Measurements from ENCODE around the gene PRKN. TPM values are rescaled to one million over a fixed set of nuclear protein-coding genes. Genes with fewer than 3 reads are reported as not detected.

The PRKN gene
- polyA plus RNA-seq, 1 donor from 2014 or later: 1.2 TPM

- H2AFZ ChIP-seq (ENCODE audit: low read depth, low read length): no peak overlapping the region
- H3K27me3 ChIP-seq (ENCODE audit: insufficient read depth, low read depth, low read length): no peaks in the 10 kb centered on the region
- H4K20me1 ChIP-seq (ENCODE audit: insufficient read depth): no peaks in the 10 kb centered on the region
- no peaks in the 10 kb centered on the region for H3K79me2 ChIP-seq (replicated peaks; ENCODE audit: insufficient read depth, low read length)
- H3K9me2 ChIP-seq (ENCODE audit: insufficient read depth, low read length): no peaks in the 10 kb centered on the region
- H3K27ac ChIP-seq (ENCODE audit: low read length): no peak overlapping the region
- TF ChIP-seq REST (IDR thresholded peaks at IDR 0.05; ENCODE audit: borderline replicate concordance) (no peak), CTCF (IDR thresholded peaks at IDR 0.05; ENCODE audit: poor library complexity, severe bottlenecking) (no peak), RAD21 (conservative IDR thresholded peaks at IDR 0.05) (no peak), POLR2AphosphoS5 (IDR thresholded peaks at IDR 0.05) (no peak), SMC3 (conservative IDR thresholded peaks at IDR 0.05; ENCODE audit: poor library complexity) (no peak), EZH2 (IDR thresholded peaks at IDR 0.05; ENCODE audit: borderline replicate concordance, insufficient read depth, low read length, poor library complexity, severe bottlenecking) (no peak), TAF1 (IDR thresholded peaks at IDR 0.05; ENCODE audit: low read depth) (no peak), EP300 (conservative IDR thresholded peaks at IDR 0.05; ENCODE audit: poor library complexity, severe bottlenecking) (no peak), MXI1 (conservative IDR thresholded peaks at IDR 0.05; ENCODE audit: poor library complexity, severe bottlenecking) (no peak)
- H3F3A ChIP-seq (ENCODE audit: insufficient read depth, low read length, poor library complexity, severe bottlenecking): no peaks in the 10 kb centered on the region
- no peaks in the 10 kb centered on the region for H3K36me3 ChIP-seq (ENCODE audit: insufficient read depth, low read length)
- no peaks in the 10 kb centered on the region for H3K9me3 ChIP-seq (ENCODE audit: low read length)
- H3K9ac ChIP-seq (ENCODE audit: low read length): no peak overlapping the region
- no peak overlapping the region for H3K4me3 ChIP-seq (ENCODE audit: low read length)
- no peak overlapping the region for H3K4me2 ChIP-seq (ENCODE audit: low read length)
Measured at GRCh38 chr6:162029873-162030576, 697.5 kb downstream of the PRKN start.

- Histone ChIP-seq H4K20me1 (ENCODE audit: insufficient read depth) (no peaks in the 10 kb centered on the region), H3K36me3 (ENCODE audit: insufficient read depth, low read length) (no peaks in the 10 kb centered on the region), H3F3A (ENCODE audit: insufficient read depth, low read length, poor library complexity, severe bottlenecking) (no peaks in the 10 kb centered on the region), H3K79me2 (replicated peaks; ENCODE audit: insufficient read depth, low read length) (no peaks in the 10 kb centered on the region), H3K27me3 (ENCODE audit: insufficient read depth, low read depth, low read length) (no peaks in the 10 kb centered on the region), H3K9ac (ENCODE audit: low read length) (no peak overlapping the region), H3K27ac (ENCODE audit: low read length) (no peak overlapping the region), H3K4me2 (ENCODE audit: low read length) (no peak overlapping the region), H3K4me3 (ENCODE audit: low read length) (no peak overlapping the region), H3K9me2 (ENCODE audit: insufficient read depth, low read length) (no peaks in the 10 kb centered on the region), H2AFZ (ENCODE audit: low read depth, low read length) (no peak overlapping the region), H3K9me3 (ENCODE audit: low read length) (peaks cover 7% of the 10 kb centered on the region)
- TF ChIP-seq EP300 (conservative IDR thresholded peaks at IDR 0.05; ENCODE audit: poor library complexity, severe bottlenecking): no peak
- no peak for TF ChIP-seq REST (IDR thresholded peaks at IDR 0.05; ENCODE audit: borderline replicate concordance)
- no peak for TF ChIP-seq SMC3 (conservative IDR thresholded peaks at IDR 0.05; ENCODE audit: poor library complexity)
- no peak for TF ChIP-seq EZH2 (IDR thresholded peaks at IDR 0.05; ENCODE audit: borderline replicate concordance, insufficient read depth, low read length, poor library complexity, severe bottlenecking)
- no peak for TF ChIP-seq CTCF (IDR thresholded peaks at IDR 0.05; ENCODE audit: poor library complexity, severe bottlenecking)
- TF ChIP-seq POLR2AphosphoS5 (IDR thresholded peaks at IDR 0.05): no peak
- TF ChIP-seq RAD21 (conservative IDR thresholded peaks at IDR 0.05): no peak
Measured at GRCh38 chr6:162026843-162027242, 700.7 kb downstream of the PRKN start.

All from neural cell (in vitro differentiated cells).